Subcutaneous abdominal adipose tissue (tissue), 5 donors: ENCODE measurements around the gene RILPL1.

ENCODE experiments used
- H3K27ac ChIP-seq: one replicate; pipeline ENCODE4 v1.7.0; 2013; ENCODE audit warnings: low read depth, mild to moderate bottlenecking, inconsistent platforms, low read length, moderate library complexity
- H3K27me3 ChIP-seq, 5 donors: one replicate each; pipeline ENCODE4 v1.7.0; 2013; ENCODE audit warnings: low read length in 5 of 5, inconsistent platforms in 1 of 5; ENCODE audit not compliant: control insufficient read depth in 5 of 5, insufficient read depth in 4 of 5
- H3K36me3 ChIP-seq, 5 donors: one replicate each; pipeline ENCODE4 v1.7.0; 2013; ENCODE audit warnings: low read length in 5 of 5; ENCODE audit not compliant: control insufficient read depth in 5 of 5, insufficient read depth in 5 of 5
- H3K4me1 ChIP-seq, 5 donors: one replicate each; pipeline ENCODE4 v1.7.0; 2013; ENCODE audit warnings: low read length in 5 of 5, mild to moderate bottlenecking in 3 of 5, moderate library complexity in 1 of 5; ENCODE audit not compliant: control insufficient read depth in 5 of 5, insufficient read depth in 5 of 5
- H3K4me3 ChIP-seq, 5 donors: one replicate each; pipeline ENCODE4 v1.7.0; 2013; ENCODE audit warnings: low read length in 5 of 5, low read depth in 1 of 5
- H3K9ac ChIP-seq, 5 donors: one replicate each; pipeline ENCODE4 v1.7.0; 2013; ENCODE audit warnings: low read length in 5 of 5, mild to moderate bottlenecking in 4 of 5, moderate library complexity in 3 of 5
- H3K9me3 ChIP-seq, 5 donors: one replicate each; pipeline ENCODE4 v1.7.0; 2013; ENCODE audit warnings: low read length in 5 of 5; ENCODE audit not compliant: control insufficient read depth in 5 of 5
- donor health status: healthy.
- donor health status: healthy.
- donor health status: healthy.
- donor health status: healthy.
- donor health status: healthy.

The RILPL1 gene

GRCh38 chr12:123531091-123531490 is 2.4 kb downstream of the RILPL1 start:
- Histone ChIP-seq H3K9me3 (no peaks in the 10 kb centered on the region), H3K36me3 (peaks cover 0 to 13% (median 2%) of the 10 kb centered on the region in 5 donors), H3K27ac (no peak overlapping the region), H3K9ac (no peak overlapping the region), H3K27me3 (no peaks in the 10 kb centered on the region), H3K4me3 (no peak overlapping the region), H3K4me1 (peaks cover 10 to 34% (median 29%) of the 10 kb centered on the region in 5 donors)

GRCh38 chr12:123530668-123531067 is 2.9 kb downstream of the RILPL1 start:
- H3K9ac ChIP-seq: no peak overlapping the region
- no peak overlapping the region for H3K27ac ChIP-seq
- H3K4me1 ChIP-seq: peaks cover 10 to 34% (median 29%) of the 10 kb centered on the region in 5 donors
- no peaks in the 10 kb centered on the region for H3K27me3 ChIP-seq
- peaks cover 0 to 13% (median 2%) of the 10 kb centered on the region in 5 donors for H3K36me3 ChIP-seq
- no peak overlapping the region for H3K4me3 ChIP-seq
- H3K9me3 ChIP-seq: no peaks in the 10 kb centered on the region

- Histone ChIP-seq H3K9ac (no peak overlapping the region), H3K27ac (no peak overlapping the region), H3K27me3 (no peaks in the 10 kb centered on the region), H3K4me1 (peaks cover 10 to 34% (median 29%) of the 10 kb centered on the region in 5 donors), H3K36me3 (peaks cover 0 to 13% (median 2%) of the 10 kb centered on the region in 5 donors), H3K4me3 (no peak overlapping the region), H3K9me3 (no peaks in the 10 kb centered on the region)
These were observed 3.8 kb downstream of the RILPL1 start for GRCh38 chr12:123529686-123530085.

GRCh38 chr12:123528858-123529257 is 4.7 kb downstream of the RILPL1 start:
- Histone ChIP-seq H3K9me3 (no peaks in the 10 kb centered on the region), H3K4me1 (peaks cover 10 to 28% (median 23%) of the 10 kb centered on the region in 5 donors), H3K9ac (no peak overlapping the region), H3K27ac (no peak overlapping the region), H3K4me3 (no peak overlapping the region), H3K36me3 (peaks cover 0 to 16% (median 7%) of the 10 kb centered on the region in 5 donors), H3K27me3 (no peaks in the 10 kb centered on the region)

- Histone ChIP-seq H3K4me3 (no peak overlapping the region), H3K36me3 (peaks cover 0 to 37% (median 28%) of the 10 kb centered on the region in 5 donors), H3K27ac (no peak overlapping the region), H3K9ac (no peak overlapping the region), H3K4me1 (peaks cover under 1 to 11% (median 6%) of the 10 kb centered on the region in 5 donors), H3K27me3 (no peaks in the 10 kb centered on the region), H3K9me3 (no peaks in the 10 kb centered on the region)
These were observed 6.9 kb downstream of the RILPL1 start for GRCh38 chr12:123526542-123527080.

GRCh38 chr12:123524378-123524777 is 9.1 kb downstream of the RILPL1 start:
- no peaks in the 10 kb centered on the region for H3K27me3 ChIP-seq
- peaks cover 0 to 3% (median 0%) of the 10 kb centered on the region in 5 donors for H3K4me1 ChIP-seq
- no peak overlapping the region for H3K27ac ChIP-seq
- no peak overlapping the region for H3K4me3 ChIP-seq
- no peaks in the 10 kb centered on the region for H3K9me3 ChIP-seq
- peaks cover 0 to 49% (median 43%) of the 10 kb centered on the region in 5 donors for H3K36me3 ChIP-seq
- H3K9ac ChIP-seq: no peak overlapping the region

- Histone ChIP-seq H3K4me1 (peaks cover 0 to 6% (median 0%) of the 10 kb centered on the region in 5 donors), H3K9me3 (no peaks in the 10 kb centered on the region), H3K9ac (no peak overlapping the region), H3K27ac (no peak overlapping the region), H3K27me3 (no peaks in the 10 kb centered on the region), H3K4me3 (no peak overlapping the region), H3K36me3 (peaks cover 0 to 50% (median 48%) of the 10 kb centered on the region in 5 donors)
These were observed 10.0 kb downstream of the RILPL1 start for GRCh38 chr12:123523518-123523917.

GRCh38 chr12:123522164-123522563 is 11.4 kb downstream of the RILPL1 start:
- no peaks in the 10 kb centered on the region for H3K27me3 ChIP-seq
- no peak overlapping the region for H3K9ac ChIP-seq
- no peak overlapping the region for H3K27ac ChIP-seq
- no peak overlapping the region for H3K4me3 ChIP-seq
- peaks cover 0 to 61% (median 57%) of the 10 kb centered on the region in 5 donors for H3K36me3 ChIP-seq
- H3K9me3 ChIP-seq: no peaks in the 10 kb centered on the region
- peaks cover 0 to 6% (median 0%) of the 10 kb centered on the region in 5 donors for H3K4me1 ChIP-seq

- H3K27ac ChIP-seq: no peak overlapping the region
- H3K27me3 ChIP-seq: no peaks in the 10 kb centered on the region
- peaks cover 0 to 74% (median 69%) of the 10 kb centered on the region in 5 donors for H3K36me3 ChIP-seq
- H3K9ac ChIP-seq: peak overlapping the region in 1 of 5 donors; percentile 37
- H3K9me3 ChIP-seq: no peaks in the 10 kb centered on the region
- H3K4me3 ChIP-seq: no peak overlapping the region
- H3K4me1 ChIP-seq: peaks cover 0 to 6% (median 0%) of the 10 kb centered on the region in 5 donors
These were observed 12.7 kb downstream of the RILPL1 start for GRCh38 chr12:123520567-123521474.
